HG02840 (cell line): ENCODE measurements around the gene KLK3.

Source experiments
- ATAC-seq: cut with Tn5 transposase; IDR thresholded peaks from one replicate; pipeline ENCODE4 v1.9.1; 2021; ENCODE audit warnings: mild to moderate bottlenecking, moderate library complexity, moderate number of reproducible peaks; ENCODE audit not compliant: unreplicated experiment, low FRiP score

KLK3 gene

DNA sequence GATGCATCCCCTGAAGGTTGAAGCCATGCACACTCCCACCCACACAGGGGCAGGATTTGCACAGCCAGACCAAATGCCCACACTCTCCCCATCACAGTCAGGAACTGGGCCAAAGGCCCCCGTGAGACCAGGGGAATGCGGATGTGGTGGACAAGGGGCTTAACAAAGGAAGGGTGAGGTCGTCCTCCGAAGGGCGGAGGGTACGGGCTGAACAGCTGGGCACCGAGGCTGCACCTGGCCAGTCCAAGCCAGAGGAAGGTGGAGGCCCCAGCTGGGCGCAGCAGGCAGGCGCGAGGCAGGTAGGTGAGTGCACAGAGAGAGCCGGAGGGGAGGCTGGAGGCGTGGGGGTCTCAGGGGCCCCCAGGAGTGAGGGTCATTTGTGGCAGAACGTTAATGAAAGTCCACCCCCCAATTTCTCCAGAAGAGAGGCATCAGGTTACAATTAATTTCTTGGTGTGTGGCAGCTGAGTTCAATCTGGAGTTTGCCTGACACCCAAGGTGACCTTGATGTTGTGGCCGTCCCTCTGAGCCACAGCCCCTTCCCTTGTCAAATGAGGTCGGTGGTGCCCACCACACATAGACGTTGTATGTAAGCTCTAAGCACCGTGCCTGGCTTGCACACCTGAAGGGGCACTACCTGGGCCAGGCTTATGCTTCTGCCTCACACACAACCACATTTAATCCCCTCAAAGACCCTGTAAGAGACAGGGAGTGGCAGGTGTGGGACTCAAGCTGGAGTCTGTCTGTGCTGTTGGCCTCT is 24.3 kb upstream of the KLK3 start:
- ATAC-seq: no peak

DNA sequence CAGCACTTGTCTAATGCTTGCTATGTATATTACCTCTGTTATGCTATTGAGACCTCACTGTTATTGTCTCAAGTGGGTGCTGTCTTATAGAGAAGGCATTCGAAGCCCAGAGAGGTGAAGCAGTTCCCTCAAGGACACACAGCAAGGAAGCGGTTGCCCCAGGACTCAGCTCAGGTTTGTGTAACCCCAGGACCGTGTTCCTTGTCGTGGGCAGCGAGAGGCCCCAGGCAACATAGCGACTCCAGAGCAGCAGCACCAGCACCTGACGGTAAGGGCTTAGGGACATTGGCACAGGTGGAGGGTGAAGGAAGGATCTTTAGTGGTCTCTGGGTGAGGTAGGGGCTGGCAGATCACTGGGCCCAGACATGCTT is 23.7 kb upstream of the KLK3 start:
- no peak for ATAC-seq

DNA sequence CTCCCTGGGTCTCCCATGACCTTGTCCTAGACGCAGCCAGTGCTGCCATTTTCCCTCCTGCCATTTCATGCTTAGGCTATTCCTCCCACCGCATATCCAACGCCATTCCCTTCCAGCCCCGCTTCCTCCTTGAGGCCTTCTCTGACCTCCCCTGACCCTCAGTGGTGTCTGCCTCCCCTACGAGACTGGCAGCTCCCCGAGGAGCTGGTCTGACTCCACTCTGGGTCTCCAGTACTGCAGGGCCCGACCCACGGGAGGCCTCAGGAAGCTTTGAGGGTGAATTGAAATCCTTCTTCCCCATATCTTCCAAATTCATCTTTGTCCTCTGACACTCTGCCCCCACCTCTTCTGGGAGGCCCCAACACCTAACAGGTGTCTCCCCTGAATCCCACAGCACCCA is 22.0 kb upstream of the KLK3 start:
- no peak for ATAC-seq

DNA sequence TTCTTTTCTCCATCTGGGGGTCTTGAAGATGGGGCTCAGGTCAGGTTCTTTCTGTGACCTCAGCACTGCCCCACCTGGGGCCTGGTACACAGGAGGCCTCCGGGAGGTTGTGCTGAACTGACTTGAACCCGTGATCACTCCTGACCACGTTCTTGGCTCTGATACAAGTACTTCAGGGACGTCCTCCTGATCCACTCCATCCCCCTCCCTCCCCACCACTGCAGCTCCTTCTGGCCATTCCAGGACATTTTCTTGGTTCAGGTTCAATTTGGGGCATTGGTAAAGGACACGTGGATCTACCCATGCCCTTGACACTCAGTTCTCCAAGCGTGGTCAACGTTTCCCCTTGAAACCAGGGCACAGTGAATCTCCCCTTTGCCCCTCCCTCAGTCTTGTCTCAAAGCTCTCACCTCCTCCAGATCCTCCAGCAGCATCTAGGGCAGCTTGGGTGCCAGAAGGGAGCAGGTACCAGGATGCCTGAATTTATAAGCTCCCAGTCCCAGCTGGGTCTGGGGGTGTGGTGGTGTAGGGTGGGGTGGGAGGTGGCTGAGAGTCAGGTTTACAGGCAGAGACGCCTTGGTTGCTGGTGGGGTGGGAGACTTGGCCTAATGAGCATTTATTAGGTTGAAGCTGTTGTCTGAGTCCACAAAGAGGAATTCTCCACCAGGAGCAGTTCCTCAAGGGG is 21.5 kb upstream of the KLK3 start, which contains the start of gene KLK15:
Gene KLK15 (minus strand): TSS at position 458 of the 685 bp plus-strand sequence. CDS start 2,082 bp downstream, outside the sequence.
- ATAC-seq: no peak

DNA sequence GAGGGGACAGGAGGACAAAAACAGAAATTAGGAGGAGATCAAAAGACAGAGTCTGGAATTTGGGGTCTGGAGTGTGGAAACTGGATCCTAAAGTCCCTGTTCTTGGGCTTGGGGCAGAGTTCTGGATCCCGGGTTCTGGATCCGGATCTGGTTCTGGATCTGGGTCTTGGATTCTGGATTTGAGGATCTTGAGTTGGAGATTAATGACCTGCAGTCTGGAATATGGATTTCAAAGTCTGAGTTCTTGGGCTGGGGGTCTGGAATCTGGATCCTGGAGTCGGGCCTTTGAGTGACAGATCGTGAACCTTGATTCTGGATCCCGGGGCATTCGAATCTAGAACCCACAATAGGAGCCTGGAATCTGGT is 20.9 kb upstream of the KLK3 start:
- ATAC-seq: no peak

DNA sequence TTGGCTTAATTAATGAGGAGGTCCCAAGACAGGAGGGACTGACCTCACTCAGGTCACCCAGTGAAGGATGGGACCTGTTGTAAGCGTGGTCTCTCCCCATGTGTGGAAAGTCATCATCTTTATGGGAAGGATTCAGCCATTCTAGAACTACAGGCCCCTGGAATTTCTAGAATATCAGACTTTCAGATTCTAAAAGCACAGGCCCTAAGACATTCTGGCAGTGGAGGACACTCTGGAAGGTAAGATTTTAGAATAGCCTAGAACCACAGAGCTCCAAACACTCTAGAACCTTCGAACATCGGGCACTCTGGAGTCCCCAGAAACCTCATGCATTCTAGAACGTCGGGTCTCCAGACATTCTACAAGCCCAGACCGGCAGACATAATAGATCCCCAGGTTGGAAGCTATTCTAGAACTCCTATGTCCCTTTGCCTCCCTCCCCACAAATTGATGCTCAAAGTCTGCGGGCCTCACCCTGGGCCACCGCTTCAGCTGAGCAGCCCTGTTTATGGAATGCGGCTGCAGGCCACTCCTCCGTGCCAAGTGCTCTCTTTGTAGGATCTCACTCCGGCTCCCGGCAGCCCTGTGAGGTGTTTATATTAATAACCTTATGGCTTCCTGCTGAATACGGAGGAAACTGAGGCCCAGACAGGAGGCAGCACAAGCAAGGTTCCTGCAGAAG is 19.5 kb upstream of the KLK3 start:
- no peak for ATAC-seq

DNA sequence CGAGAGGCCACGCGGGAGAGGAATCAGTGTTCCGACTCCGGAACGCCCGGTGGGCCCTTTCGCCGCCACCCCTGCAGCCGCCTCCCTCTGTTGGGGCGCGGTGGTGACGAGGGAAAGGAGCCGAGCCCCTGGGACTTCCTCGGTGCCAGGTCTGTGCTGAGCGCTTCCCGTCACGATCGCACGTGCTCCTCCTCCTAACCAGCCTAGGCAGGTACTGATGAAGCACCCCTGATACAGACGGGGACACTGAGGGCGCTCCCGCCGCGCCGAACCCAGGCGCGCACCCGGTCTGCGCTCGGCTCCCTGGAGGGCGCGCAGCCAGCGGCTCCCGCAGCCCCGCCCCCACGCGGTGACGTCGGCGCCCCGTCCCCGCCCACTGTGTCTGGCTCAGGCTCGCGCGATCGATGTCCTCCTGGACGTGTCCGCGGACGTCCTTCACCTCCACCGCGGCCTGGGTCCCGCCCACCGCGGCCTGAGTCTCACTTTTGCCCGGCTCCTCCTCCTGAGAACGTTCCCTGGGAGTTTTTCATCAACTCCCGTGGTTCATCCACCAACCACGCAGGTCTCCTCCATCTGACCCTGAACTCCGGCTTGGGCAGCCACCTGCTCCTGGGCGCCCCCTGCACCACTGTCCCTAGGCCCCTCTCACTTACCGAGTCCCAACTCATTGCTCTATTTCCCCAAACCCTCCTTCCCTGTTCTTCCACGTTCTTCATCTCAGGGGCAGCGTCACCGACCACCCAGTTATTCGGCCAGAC is 18.8 kb upstream of the KLK3 start:
- ATAC-seq: peak; percentile 63

DNA sequence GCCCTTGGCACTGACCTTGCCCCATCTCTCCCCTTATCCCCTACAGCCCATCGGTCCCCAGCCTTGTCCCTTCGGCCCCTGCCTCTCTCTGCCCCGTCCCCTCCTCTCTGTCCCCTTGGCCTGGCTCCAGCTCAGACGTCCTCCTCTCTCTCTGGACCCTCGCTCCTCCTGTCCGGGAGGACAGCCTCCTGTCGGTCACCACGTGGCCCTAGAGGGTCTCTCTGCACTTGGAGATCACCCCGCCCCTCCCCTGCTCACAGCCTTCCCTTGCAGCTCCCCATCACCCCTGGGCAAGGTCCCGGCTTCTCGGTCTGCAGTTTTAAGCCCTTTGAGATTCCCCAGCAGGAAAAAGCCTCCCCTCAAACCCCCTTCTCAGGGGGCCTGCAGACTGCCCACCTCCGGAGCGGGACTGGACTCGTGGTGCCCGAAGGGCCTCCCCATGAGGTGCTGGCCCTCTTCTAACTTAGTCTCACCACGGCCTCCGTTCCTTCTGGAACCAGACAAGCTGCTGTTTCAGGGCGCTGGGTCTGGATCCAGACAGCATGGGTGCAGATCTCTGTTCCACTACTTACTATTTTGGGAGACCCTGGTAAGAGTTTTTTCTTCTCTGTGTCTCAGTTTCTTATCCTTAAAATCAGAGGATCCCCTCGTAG is 18.0 kb upstream of the KLK3 start:
- no peak for ATAC-seq

DNA sequence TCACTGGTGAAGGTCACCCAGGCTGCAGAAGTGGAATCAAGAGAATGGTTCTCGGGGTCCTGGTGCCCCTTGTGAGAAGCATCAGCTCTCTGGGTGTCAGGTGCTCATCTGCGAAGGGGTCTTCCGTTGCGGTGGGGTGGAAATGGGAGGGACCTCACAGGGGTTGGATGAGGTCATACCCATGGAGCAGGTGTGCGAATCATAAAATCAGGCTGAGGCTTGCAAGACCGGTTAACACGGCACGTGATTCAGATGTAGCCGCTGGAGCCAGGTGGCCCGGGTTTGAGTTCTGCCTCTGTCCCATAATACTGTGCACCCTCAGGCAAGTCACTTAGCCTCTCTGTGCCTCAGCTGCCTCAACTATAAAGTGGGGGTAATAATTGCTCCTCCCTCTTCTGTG is 17.4 kb upstream of the KLK3 start:
- no peak for ATAC-seq

DNA sequence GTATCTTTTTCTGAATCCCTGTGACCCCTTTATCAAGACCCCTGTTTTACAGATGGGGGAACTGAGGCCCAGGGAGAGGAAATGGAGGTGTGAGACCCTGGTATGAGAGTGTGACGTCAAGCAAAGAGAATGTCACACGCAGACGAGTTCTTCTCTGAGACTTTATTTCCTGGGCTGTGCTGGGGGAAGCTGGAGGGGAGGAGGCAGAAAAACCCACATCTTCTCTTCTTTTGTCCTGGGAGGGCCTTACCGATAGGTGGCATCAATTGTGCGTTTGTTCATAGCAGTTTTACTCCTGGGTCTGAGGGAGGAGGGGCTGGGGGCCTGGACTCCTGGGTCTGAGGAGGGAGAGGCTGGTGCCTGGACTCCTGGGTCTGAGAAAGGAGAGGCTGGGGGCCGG is 16.5 kb upstream of the KLK3 start:
- no peak for ATAC-seq

DNA sequence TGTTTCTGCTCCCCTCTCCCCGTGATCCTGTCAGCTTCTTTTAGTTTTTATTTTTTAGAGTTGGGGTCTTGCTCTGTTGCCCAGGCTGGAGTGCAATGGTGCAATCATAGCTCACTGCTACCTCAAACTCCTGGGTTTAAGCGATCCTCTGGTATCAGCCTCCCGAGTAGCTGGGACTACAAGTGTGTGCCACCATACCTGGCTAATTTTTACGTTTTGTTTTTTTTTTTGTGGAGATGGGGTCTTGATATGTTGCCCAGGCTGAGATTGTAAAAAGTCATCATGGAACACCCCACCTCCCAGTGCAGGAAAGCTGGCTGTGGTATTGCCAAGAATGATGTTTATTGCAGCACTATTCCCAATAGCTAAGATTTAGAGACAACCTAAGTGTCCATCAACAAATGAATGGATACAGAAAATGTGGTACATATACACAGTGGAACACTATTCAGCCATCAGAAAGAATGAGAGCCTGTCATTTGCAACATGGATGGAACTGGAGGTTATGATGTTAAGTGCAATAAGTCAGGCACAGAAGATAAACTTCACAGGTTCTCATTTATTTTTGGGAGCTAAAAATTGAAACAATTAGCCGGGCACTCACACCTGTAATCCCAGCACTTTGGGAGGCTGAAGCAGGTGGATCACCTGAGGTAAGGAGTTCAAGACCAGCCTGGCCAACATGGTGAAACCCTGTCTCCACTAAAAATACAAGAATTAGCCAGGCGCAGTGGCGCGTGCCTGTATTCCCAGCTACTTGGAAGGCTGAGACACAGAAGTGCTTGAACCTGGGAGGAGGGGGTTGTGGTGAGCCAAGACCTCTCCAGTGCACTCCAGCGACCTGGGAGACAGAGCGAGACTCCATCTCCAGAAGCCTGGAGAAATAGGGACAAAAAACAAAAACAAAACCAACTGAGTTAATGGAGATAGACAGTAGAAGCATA is 14.7 kb upstream of the KLK3 start:
- ATAC-seq: no peak

DNA sequence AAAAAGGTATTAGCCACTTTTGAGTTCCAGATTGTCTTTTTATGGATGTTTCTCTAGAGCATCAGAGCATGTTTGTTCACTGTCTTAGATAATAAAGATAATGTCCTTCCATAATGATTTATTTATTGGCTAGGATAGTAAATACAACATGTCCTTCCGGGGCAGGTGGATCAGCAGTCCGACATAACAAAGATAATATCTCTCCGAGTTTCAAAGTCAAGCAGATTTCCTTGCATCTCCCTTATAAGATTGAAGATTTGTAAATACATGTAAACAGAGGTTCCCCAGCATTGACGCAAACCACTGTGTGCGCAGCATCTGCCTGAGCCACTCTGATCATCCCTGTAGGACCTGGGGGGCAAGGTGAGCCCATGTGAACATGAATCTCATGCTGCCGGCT is 12.6 kb upstream of the KLK3 start:
- no peak for ATAC-seq

DNA sequence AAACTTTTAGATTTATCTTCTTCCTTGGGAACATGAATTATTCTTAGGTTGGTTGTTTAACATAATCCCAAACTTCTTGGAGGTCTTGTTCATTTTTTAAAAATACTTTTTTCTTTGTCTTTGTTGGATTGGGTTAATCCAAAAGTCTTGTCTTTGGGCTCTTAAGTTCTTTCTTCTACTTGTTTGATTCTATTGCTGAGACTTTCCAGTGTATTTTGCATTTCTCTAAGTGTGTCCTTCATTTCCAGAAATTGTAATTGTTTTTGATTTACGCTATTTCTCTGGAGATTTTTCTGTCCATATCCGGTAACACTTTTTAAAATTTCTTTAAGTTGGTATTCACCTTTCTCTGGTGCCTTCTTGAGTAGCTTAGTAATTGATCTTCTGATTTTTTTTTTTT is 11.5 kb upstream of the KLK3 start:
- no peak for ATAC-seq

DNA sequence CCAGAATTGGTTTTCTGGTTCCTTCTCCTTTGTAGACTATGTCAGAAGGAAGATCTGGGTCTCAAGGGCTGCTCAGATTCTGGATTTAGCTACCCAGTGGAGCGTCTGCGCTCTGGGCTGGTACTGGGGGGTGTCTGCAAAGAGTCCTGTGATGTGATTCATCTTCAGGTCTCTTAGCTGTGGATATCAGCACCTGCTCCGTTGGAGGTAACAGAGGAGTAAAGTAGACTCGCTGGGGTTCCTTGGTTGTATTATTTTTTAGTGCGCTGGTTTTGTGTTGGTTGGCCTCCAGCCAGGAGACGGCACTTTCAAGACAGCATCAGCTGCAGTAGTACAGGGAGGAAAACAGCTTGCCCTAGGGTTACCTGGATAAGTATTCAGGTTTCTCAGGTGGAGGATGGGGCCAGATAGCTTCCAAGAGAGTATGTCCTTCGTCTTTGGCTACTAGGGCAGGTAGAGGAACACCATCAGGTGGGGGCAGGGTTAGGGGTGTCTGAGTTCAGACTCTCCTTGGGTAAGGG is 11.0 kb upstream of the KLK3 start:
- no peak for ATAC-seq

DNA sequence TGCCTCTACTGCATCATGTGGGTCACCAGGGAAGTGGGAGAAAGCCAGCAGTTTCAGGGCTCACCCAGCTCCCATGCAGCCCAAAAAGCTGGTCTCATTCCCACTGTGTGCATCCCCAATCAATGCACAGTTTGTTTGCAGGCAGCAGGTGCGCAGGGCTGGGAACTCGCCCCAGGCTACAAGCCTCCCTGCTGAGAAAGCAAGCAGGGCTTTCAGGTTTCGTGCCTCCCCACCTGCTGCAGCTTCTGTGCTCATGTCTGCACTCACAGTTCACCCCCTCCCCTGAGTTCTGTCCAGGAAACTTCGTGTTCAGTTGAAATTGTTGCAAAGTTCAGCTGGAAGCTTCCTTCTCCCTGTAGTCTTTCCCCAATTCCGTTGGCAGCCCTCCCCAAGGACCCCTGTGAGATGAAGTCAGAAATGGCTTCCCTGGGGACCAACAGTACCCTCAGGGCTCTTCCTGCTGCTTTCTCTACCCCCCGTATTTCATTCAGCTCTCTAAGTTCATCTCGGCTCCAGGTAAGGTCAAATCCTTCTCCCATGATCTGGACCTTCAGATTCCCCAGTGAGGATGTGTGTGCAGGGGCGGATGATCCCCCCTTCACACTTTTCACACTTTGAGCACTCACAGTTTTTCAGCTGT is 10.3 kb upstream of the KLK3 start:
- ATAC-seq: no peak

DNA sequence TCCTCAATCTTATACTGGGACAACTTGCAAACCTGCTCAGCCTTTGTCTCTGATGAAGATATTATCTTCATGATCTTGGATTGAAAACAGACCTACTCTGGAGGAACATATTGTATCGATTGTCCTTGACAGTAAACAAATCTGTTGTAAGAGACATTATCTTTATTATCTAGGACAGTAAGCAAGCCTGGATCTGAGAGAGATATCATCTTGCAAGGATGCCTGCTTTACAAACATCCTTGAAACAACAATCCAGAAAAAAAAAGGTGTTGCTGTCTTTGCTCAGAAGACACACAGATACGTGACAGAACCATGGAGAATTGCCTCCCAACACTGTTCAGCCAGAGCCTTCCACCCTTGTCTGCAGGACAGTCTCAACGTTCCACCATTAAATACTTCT is 4.0 kb upstream of the KLK3 start:
- ATAC-seq: no peak

DNA sequence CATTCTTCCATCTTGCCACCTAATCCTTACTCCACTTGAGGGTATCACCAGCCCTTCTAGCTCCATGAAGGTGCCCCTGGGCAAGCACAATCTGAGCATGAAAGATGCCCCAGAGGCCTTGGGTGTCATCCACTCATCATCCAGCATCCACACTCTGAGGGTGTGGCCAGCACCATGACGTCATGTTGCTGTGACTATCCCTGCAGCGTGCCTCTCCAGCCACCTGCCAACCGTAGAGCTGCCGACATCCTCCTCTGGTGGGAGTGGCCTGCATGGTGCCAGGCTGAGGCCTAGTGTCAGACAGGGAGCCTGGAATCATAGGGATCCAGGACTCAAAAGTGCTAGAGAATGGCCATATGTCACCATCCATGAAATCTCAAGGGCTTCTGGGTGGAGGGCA is 3.1 kb upstream of the KLK3 start:
- no peak for ATAC-seq

DNA sequence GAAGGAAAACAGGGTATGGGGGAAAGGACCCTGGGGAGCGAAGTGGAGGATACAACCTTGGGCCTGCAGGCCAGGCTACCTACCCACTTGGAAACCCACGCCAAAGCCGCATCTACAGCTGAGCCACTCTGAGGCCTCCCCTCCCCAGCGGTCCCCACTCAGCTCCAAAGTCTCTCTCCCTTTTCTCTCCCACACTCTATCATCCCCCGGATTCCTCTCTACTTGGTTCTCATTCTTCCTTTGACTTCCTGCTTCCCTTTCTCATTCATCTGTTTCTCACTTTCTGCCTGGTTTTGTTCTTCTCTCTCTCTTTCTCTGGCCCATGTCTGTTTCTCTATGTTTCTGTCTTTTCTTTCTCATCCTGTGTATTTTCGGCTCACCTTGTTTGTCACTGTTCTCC is 2.7 kb downstream of the KLK3 start:
- ATAC-seq: no peak

DNA sequence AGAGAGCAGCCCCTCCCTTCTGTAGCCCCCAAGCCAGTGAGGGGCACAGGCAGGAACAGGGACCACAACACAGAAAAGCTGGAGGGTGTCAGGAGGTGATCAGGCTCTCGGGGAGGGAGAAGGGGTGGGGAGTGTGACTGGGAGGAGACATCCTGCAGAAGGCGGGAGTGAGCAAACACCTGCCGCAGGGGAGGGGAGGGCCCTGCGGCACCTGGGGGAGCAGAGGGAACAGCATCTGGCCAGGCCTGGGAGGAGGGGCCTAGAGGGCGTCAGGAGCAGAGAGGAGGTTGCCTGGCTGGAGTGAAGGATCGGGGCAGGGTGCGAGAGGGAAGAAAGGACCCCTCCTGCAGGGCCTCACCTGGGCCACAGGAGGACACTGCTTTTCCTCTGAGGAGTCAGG is 4.2 kb downstream of the KLK3 start:
- no peak for ATAC-seq
